OCI-LY7 (cell line): ENCODE data around the gene MSL3B.

Experiments used
- EZH2phosphoT487 ChIP-seq: fragments of 200-600 bp; sonication (generic); IDR thresholded peaks from 2 replicates; pipeline ENCODE4 v1.6.1; 2018; ENCODE audit warnings: low read depth, borderline replicate concordance, mild to moderate bottlenecking, mixed run types, antibody characterized with exemption, low read length, moderate library complexity, mixed read lengths
- TF ChIP-seq, protein P1 (sequence below): fragments of 200-600 bp; sonication (generic); conservative IDR thresholded peaks from 2 replicates; pipeline ENCODE4 v1.5.1; 2014; ENCODE audit warnings: mild to moderate bottlenecking, antibody characterized with exemption, low read length, moderate library complexity, mixed read lengths

DNA sequence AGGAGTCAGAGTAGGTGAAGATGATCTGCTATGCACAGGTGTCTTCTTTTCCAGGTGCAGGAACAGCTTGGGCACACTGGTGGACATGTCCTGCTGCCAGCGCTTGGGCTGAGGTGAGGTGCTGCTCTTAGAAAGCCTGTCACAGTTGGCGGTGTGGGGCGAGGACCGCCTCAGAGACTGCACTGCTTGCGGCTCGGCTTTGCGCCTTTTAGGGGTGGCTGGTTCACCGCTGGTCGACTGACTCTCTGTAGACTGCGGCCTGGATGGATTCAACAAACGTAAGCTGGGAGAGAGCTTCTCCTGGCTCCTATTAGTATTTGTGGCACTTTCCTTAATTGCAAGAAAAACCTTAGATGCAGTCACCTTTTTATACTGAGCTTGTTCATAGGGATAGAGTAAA, 1.7 kb downstream of the MSL3B start:
- TF ChIP-seq, protein P1, sequence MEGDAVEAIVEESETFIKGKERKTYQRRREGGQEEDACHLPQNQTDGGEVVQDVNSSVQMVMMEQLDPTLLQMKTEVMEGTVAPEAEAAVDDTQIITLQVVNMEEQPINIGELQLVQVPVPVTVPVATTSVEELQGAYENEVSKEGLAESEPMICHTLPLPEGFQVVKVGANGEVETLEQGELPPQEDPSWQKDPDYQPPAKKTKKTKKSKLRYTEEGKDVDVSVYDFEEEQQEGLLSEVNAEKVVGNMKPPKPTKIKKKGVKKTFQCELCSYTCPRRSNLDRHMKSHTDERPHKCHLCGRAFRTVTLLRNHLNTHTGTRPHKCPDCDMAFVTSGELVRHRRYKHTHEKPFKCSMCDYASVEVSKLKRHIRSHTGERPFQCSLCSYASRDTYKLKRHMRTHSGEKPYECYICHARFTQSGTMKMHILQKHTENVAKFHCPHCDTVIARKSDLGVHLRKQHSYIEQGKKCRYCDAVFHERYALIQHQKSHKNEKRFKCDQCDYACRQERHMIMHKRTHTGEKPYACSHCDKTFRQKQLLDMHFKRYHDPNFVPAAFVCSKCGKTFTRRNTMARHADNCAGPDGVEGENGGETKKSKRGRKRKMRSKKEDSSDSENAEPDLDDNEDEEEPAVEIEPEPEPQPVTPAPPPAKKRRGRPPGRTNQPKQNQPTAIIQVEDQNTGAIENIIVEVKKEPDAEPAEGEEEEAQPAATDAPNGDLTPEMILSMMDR: no peak
- no peak for TF ChIP-seq EZH2phosphoT487
